Natural killer cell (primary cell): ENCODE data around the gene NPFFR1. TPM values are rescaled to one million over a fixed set of nuclear protein-coding genes. Genes with fewer than 3 reads are reported as not detected.

Experiments used
- ATAC-seq, 3 donors: fragments of 150-1000 bp in 2 of 3; fragments of 200-7000 bp in 1 of 3; cut with Tn5 transposase; 1 replicate in 1 of 3; 2 replicates in 2 of 3; pipeline ENCODE4 v1.10.0; 2021; ENCODE audit warnings: mild to moderate bottlenecking in 2 of 3, moderate library complexity in 2 of 3
- DNase-seq, 2 donors: peaks; one replicate each; pipeline versions ENCODE4 v3.0.0 to v3.0.0-alpha.2; 2013 to 2021; ENCODE audit warnings: mixed read lengths in 1 of 2
- H3K27ac ChIP-seq: one replicate; pipeline ENCODE4 v1.5.1; 2013; ENCODE audit warnings: mild to moderate bottlenecking, low read length
- H3K27me3 ChIP-seq: one replicate; pipeline ENCODE4 v1.6.1; 2013; ENCODE audit warnings: low read length; ENCODE audit not compliant: control insufficient read depth, insufficient read depth
- H3K36me3 ChIP-seq: one replicate; pipeline ENCODE4 v1.6.1; 2013; ENCODE audit warnings: low read length; ENCODE audit not compliant: control insufficient read depth, insufficient read depth
- H3K4me1 ChIP-seq: one replicate; pipeline ENCODE4 v1.6.1; 2013; ENCODE audit warnings: low read length; ENCODE audit not compliant: control insufficient read depth, insufficient read depth
- H3K4me3 ChIP-seq: one replicate; pipeline ENCODE4 v1.5.1; 2013; ENCODE audit warnings: low read length
- H3K9me3 ChIP-seq: one replicate; pipeline ENCODE4 v1.6.1; 2013; ENCODE audit warnings: low read length; ENCODE audit not compliant: control insufficient read depth, insufficient read depth
- H3K27ac Mint-ChIP-seq, 2 donors: one replicate each; pipeline ENCODE4 v1.8.0; 2022; ENCODE audit warnings: mild to moderate bottlenecking in 2 of 2, mixed read lengths in 2 of 2, moderate library complexity in 1 of 2
- H3K27me3 Mint-ChIP-seq, 2 donors: one replicate each; pipeline ENCODE4 v1.8.0; 2022; ENCODE audit warnings: low read depth in 2 of 2, mixed read lengths in 2 of 2
- H3K36me3 Mint-ChIP-seq: one replicate; pipeline ENCODE4 v1.8.0; 2022; ENCODE audit warnings: mixed read lengths
- H3K4me1 Mint-ChIP-seq, 2 donors: one replicate each; pipeline ENCODE4 v1.8.0; 2022; ENCODE audit warnings: mixed read lengths in 2 of 2
- H3K4me3 Mint-ChIP-seq: one replicate; pipeline ENCODE4 v1.8.0; 2022; ENCODE audit warnings: mild to moderate bottlenecking, moderate library complexity, mixed read lengths
- H3K9me3 Mint-ChIP-seq, 2 donors: one replicate each; pipeline ENCODE4 v1.8.0; 2022; ENCODE audit warnings: mixed read lengths in 2 of 2
- CTCF ChIP-seq: fragments of 200-600 bp; IDR thresholded peaks from one replicate; pipeline ENCODE4 v1.8.0; 2022; ENCODE audit warnings: antibody characterized with exemption
- WGBS: methylation state at CpG from one replicate; pipeline ENCODE4 v1.1.7; 2013; ENCODE audit warnings: missing lambda C conversion rate; ENCODE audit not compliant: insufficient coverage; 5-methylcytosine and 5-hydroxymethylcytosine counted together
- intact Hi-C: fragments of 100-400 bp; cut with micrococcal nuclease; formaldehyde crosslinking; loops from one replicate; pipeline ENCODE4 v1.14.2; 2022
- total RNA-seq, 4 donors: library from RNA; stranded (reverse); fragments of 120-200 nt in 1 of 4; gene quantifications; one replicate each; pipeline versions ENCODE4 v1.2.3 to v1.2.4, GENCODE V29; 2013 to 2022

Gene NPFFR1
- total RNA-seq, 3 donors from 2014 or later (not counting 1 experiment from before 2014, with no cell fraction given), result 0.05 TPM; not detected in 2

GRCh38 chr10:70280099-70280498, 3.7 kb downstream of the NPFFR1 start:
- Mint-ChIP-seq H3K36me3 (peaks cover 5% of the 10 kb centered on the region), H3K4me1 (peaks cover 0 to 4% of the 10 kb centered on the region in 2 donors), H3K4me3 (no peak overlapping the region), H3K27me3 (peaks cover 42 to 51% of the 10 kb centered on the region in 2 donors), H3K9me3 (no peaks in the 10 kb centered on the region), H3K27ac (no peak overlapping the region)
- Histone ChIP-seq H3K27ac (no peak overlapping the region), H3K36me3 (no peaks in the 10 kb centered on the region), H3K4me1 (peaks cover 3% of the 10 kb centered on the region), H3K9me3 (no peaks in the 10 kb centered on the region), H3K4me3 (no peak overlapping the region), H3K27me3 (peaks cover 27% of the 10 kb centered on the region)
- intact Hi-C loops, result no loop called here
- no peak for TF ChIP-seq CTCF
- 87% methylated on average over 6 of the region's 6 CpGs for WGBS
- no peak for DNase-seq
- no peak for ATAC-seq

GRCh38 chr10:70277396-70278030, 6.3 kb downstream of the NPFFR1 start:
- no peak for ATAC-seq

GRCh38 chr10:70274643-70275042, 9.2 kb downstream of the NPFFR1 start:
- Mint-ChIP-seq H3K27ac (no peak overlapping the region), H3K4me1 (no peaks in the 10 kb centered on the region), H3K27me3 (peaks cover 1 to 2% of the 10 kb centered on the region in 2 donors), H3K4me3 (no peak overlapping the region), H3K36me3 (no peaks in the 10 kb centered on the region), H3K9me3 (no peaks in the 10 kb centered on the region)
- intact Hi-C loops, result loop anchor here (5.0 to 10.0 kb wide), 2 partner anchors 52 to 90 kb away; no protein-coding TSS in a partner anchor
- Histone ChIP-seq H3K27me3 (no peaks in the 10 kb centered on the region), H3K4me1 (peaks cover 5% of the 10 kb centered on the region), H3K36me3 (no peaks in the 10 kb centered on the region), H3K27ac (no peak overlapping the region), H3K4me3 (no peak overlapping the region), H3K9me3 (no peaks in the 10 kb centered on the region)
- 85% methylated on average over 2 of the region's 2 CpGs for WGBS
- ATAC-seq (no peak), DNase-seq (no peak)
- no peak for TF ChIP-seq CTCF

More at GRCh38 chr10:70277396-70278030, 6.3 kb downstream of the NPFFR1 start:
- H3K36me3 ChIP-seq, result no peaks in the 10 kb centered on the region
- no peak overlapping the region for H3K4me3 ChIP-seq
- intact Hi-C loops, result loop anchor here (10.0 kb wide), 1 partner anchor 87 kb away; no protein-coding TSS in a partner anchor
- Mint-ChIP-seq H3K36me3 (no peaks in the 10 kb centered on the region), H3K4me3 (no peak overlapping the region), H3K9me3 (no peaks in the 10 kb centered on the region), H3K27ac (no peak overlapping the region), H3K27me3 (peaks cover 23 to 30% of the 10 kb centered on the region in 2 donors), H3K4me1 (no peaks in the 10 kb centered on the region)
- no peaks in the 10 kb centered on the region for H3K9me3 ChIP-seq
- WGBS, result 63% methylated on average over 3 of the region's 3 CpGs
- no peak for DNase-seq
- no peak for TF ChIP-seq CTCF
- peaks cover 5% of the 10 kb centered on the region for H3K27me3 ChIP-seq
- H3K4me1 ChIP-seq, result peaks cover 2% of the 10 kb centered on the region
- no peak overlapping the region for H3K27ac ChIP-seq

GRCh38 chr10:70272925-70273316, 10.9 kb downstream of the NPFFR1 start:
- Mint-ChIP-seq H3K4me3 (no peak overlapping the region), H3K4me1 (no peaks in the 10 kb centered on the region), H3K27me3 (peaks cover 0 to 3% of the 10 kb centered on the region in 2 donors), H3K36me3 (no peaks in the 10 kb centered on the region), H3K27ac (no peak overlapping the region), H3K9me3 (no peaks in the 10 kb centered on the region)
- H3K4me1 ChIP-seq, result peaks cover 5% of the 10 kb centered on the region
- H3K27me3 ChIP-seq, result no peaks in the 10 kb centered on the region
- no peaks in the 10 kb centered on the region for H3K36me3 ChIP-seq
- WGBS, result 3% methylated on average over 3 of the region's 4 CpGs
- H3K9me3 ChIP-seq, result no peaks in the 10 kb centered on the region
- DNase-seq (peak in 1 of 2 donors; percentile 66), ATAC-seq (peak; percentile 76 to 83 (median 82))
- no peak overlapping the region for H3K27ac ChIP-seq
- peak; percentile 61 for TF ChIP-seq CTCF
- H3K4me3 ChIP-seq, result no peak overlapping the region
- intact Hi-C loops, result loop anchor here (5.0 to 10.0 kb wide), 2 partner anchors 51 to 92 kb away; no protein-coding TSS in a partner anchor
